NCI-H510A treated with DMSO at 0.1 percent for 48 hours (cell line): ENCODE results near the gene RNF223.
A peak's percentile ranks its signal among the peaks of the same experiment; 100 is the strongest.
"Not testable (repeated sequence)": the region's sequence is repeated elsewhere in the genome, so short reads cannot be mapped to it uniquely, and the experiment has no call there.

Experiments
- DNase-seq: peaks from one replicate; lab custom pipeline; 2025; lab: John Stamatoyannopoulos, UW

Gene RNF223

DNA sequence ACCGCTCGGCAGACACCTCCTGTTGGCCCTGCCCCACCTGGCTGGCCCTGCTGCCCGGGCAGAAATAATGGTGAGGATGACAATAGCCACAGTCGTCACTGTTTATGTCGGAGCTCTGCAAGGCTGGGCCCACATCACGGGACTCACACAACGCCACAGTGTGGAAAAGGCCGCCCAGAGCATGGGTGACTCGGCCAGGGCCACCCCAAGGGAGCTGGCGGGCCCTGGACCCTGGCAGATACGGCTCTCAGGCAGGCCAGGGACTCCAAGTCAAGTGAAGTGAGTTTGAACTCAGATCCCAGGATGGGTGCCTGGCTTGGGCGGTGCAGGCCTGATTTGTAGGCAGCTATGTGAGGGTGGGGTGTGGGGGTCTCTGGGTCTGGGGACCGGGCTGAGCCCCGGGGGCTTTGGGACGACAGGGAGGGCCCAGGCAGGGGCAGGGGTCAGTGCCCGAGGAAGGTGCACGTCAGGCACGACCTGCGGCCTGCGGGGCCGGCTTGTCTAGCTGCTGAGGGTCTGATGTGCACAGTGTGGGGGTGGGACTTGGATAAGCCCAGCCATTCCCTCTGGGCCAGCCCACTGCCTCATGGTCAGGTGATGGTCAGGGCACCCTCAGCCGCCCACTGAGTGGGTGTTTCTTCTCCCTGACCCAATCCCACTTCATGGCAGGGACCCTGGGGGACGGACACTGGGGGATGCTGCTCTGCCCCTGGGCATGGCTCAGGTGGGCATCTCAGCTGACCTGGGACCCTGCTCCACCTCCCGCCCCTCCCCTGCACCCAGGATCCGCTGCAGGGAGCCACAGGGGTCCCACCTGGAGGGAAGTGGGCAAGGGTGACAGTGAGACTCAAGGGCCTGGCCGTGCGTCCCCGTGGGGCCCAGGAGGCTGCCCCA lies 1.0 kb downstream of the RNF223 start:
- DNase-seq: no peak

- no peak for DNase-seq
These were observed 1.7 kb downstream of the RNF223 start for GRCh38 chr1:1072299-1072848.

- DNase-seq: no peak
These were observed 2.4 kb downstream of the RNF223 start for GRCh38 chr1:1071486-1072298.

DNA sequence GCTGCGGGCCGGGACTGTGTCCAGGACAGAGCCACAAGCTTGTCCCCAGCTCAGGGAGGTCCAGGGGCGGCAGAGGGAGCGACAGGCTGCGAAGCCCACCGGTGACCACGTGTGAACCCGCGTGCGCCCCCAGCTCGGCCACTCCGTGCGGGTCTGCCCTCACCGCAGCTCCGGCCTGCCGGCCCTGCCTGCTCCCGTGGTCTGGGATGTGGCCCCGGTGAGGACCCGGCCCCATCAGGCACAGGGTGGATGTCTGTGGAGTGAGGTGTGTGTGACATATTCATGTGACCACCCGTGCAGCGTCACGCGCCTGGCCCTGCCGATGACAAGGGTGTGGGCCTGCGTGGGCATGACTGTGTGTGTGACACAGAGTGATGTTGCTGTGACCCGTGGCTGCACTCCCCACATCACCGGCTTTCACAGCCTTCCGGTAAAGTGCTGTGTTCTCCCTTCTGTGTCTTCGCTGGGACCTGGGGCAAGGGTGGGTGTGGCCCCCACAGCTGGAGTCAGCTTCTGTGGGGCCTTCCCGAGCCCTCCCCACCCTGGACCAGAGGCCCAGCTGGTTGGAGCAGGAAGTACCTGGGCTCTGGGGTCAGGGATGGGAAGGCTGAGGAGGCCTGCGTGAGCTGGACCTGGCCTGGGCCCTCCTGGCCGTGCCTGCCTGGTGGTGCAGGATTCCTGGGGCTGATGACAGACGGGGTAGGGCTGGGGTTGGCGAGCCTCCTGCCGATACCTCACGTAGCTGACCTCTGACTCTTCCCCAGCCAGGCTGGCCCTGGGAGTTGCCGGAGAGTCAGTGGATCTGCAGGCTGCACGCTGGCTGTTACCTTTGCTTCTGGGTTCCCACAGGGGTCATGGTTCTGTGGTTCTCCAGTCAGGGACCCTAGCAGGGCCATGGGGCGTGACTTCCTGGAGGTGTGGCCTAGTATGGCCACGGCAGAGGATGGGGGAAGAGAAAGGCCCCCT lies 4.1 kb downstream of the RNF223 start:
- no peak for DNase-seq

- DNase-seq: peak; percentile 94
These were observed 4.9 kb downstream of the RNF223 start for GRCh38 chr1:1069056-1069710.

GRCh38 chr1:1068517-1069055 lies 5.5 kb downstream of the RNF223 start:
- DNase-seq: peak; percentile 93

GRCh38 chr1:1067860-1068516 lies 6.1 kb downstream of the RNF223 start:
- peak; percentile 84 for DNase-seq

DNA sequence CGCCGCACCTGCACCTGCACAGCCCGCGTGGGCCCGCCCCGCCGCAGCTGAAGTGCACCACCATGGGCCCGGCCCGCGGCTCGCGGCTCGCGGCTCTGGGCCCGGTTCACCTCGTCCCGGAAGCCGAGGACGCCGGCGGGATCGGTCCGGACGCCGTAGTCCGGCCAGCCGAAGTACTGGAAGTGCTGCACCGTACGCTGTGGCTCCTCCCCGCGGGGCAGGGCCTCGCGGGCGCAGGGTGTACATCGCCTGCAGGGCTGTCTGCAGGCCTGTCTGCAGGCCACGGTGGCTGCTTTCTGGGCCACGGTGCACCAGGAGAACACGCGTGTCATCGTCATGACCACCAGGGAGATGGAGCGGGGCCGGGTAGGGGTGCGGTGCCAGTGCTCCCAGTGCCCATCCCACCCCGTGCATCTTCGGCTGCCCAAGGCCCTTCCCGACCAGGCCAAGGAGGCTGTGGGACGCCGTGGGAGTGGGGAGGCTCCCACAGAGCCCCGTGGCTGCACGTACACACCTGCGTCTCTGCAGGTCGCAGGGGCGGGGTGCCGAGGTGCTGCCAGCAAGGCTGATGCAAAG lies 6.7 kb downstream of the RNF223 start:
- no peak for DNase-seq

DNA sequence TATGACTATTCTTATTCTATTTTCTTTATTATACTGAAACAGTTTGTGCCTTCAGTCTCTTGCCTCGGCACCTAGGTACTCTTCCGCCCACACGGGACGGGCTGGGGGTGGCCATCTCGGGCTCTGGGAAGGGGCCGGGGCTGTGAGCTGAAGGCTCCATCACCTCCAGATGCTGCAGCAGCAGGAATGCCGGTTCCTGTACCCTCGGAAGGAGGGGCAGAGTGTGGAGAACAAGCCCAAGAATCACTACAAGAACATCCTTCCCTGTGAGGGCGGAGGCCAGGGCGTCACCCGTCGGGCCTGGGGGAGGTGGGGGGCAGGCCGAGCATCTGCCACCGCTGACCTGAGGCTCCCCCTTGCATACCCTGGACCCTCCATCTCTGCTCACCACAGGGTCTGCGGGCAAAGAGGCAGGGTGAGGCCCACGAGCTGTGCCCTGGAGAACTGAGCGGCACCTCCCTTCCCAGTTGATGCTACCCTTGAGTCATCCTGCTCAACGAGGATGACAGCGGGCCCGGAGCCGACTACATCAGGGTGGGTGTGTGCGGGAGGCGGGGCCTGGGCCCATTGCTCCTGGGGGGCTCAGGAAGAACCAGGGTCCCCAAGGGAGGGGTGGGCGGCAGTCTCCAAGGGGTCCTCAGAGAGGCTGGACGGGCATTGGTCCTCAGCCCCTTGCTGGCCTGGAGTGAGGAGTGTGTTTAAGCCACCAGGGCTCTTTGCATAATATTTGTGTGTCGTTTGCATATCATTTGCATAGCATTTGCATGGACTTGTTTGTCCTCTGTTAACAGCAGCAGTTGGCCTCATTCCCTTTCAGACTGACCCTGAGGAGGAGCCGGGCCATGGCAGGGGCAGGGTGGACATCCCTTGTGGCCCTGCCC lies 7.5 kb downstream of the RNF223 start:
- no peak for DNase-seq

DNA sequence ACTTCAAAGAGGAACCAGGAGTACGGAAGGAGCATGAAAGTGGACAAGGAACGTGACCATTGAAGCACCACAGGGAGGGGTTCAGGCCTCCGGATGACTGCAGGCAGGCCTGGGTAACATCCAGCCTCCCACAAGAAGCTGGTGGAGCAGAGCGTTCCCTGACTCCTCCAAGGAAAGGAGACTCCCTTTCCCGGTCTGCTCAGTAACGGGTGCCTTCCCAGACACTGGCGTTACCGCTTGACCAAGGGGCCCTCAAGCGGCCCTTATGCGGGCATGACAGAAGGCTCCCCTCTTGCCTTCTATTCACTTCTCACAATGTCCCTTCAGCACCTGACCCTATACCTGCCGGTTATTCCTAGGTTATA lies 8.2 kb downstream of the RNF223 start:
- not testable (repeated sequence) for DNase-seq

DNA sequence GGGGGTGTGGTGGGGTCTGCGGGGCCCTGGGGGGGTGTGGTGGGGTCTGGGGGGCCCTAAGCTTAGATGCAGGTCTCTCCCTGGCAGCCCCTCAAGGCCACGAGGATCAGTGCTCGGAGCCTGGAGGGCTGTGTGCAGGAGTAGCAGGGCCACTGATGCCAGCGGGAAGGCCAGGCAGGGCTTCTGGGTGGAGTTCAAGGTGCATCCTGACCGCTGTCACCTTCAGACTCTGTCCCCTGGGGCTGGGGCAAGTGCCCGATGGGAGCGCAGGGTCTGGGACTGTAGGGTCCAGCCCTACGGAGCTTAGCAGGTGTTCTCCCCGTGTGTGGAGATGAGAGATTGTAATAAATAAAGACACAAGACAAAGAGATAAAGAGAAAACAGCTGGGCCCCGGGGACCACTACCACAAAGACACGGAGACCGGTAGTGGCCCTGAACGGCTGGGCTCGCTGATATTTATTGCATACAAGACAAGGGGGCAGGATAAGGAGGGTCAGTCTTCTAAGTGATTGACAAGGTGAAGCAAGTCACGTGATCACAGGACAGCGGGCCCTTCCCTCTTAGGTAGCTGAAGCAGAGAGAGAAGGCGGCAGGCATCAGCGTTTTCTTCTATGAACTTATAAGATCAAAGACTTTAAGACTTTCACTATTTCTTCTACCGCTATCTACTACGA lies 8.7 kb downstream of the RNF223 start:
- DNase-seq: no peak

DNA sequence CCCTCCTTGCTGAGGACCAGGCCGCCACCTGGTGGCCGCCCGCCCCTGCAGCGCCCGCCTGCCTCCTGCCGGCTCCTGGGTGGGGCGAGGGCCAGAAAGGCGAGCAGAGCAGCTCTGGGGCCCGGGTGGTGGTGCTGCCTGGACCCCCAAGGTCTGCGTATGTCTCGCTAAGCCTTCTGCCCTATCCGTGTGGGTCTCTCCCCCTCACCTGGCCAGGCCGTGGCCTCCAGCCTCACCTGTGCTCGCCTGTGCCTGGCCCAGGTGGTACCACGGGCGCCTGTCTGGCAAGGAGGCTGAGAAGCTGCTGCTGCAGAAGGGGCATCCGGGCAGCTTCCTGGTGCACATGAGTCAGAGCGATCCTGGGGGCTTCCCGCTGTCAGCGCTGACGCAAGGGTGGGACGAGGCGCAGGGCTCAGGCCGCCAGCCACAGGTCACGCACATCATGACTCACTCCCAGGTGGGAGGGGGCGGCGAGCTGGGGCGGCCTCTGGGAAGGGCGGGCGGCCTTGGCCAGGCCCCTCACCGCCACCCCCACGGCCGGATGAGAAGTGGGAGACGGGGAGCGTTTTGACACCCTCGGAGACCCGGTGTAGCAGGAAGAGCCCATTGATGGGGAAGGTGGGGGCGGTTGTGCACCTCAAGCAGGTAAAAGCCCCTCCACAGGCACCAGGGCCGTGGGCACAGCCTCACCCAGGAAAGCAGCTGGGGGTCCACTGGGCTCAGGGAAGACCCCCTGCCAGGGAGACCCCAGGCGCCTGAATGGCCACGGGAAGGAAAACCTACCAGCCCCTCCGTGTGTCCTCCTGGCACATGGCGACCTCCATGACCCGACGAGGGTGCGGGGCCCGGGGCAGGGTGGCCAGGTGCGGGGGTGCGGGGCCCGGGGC lies 9.9 kb downstream of the RNF223 start:
- peak; percentile 74 for DNase-seq

DNA sequence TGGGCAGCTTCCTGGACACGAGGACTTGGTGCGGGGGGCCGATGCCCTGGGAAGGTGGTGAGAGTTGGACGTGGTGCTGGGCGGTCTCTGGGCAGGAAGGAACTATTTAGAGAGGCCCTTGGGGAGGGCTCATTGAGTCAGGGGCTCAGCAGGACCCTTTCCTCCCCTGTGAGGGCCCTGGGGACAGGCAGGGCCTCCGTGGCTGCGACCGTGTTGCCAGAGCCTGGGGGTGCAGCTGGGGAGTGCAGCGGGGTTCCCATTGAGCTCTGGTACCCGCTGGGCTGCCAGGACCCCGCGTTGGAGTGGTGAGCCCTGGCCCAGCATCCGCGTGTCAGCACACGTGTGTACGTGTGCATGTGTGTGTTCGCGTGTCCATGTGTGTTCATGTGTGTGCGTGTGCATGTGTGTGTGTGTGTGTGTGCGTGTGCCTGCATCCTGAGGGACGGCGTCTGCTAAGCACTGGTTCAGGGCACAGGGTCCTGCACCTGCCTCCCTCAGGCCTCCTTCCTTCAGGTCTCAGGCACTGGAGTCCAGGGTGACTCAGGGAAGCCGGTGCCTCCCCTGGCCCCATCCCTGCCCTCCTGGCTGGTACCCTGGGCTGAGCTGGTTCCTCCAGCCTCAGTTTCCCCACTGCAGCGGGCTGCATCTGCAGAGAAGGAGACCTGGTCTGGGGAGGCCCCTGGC lies 10.7 kb downstream of the RNF223 start:
- DNase-seq: no peak

DNA sequence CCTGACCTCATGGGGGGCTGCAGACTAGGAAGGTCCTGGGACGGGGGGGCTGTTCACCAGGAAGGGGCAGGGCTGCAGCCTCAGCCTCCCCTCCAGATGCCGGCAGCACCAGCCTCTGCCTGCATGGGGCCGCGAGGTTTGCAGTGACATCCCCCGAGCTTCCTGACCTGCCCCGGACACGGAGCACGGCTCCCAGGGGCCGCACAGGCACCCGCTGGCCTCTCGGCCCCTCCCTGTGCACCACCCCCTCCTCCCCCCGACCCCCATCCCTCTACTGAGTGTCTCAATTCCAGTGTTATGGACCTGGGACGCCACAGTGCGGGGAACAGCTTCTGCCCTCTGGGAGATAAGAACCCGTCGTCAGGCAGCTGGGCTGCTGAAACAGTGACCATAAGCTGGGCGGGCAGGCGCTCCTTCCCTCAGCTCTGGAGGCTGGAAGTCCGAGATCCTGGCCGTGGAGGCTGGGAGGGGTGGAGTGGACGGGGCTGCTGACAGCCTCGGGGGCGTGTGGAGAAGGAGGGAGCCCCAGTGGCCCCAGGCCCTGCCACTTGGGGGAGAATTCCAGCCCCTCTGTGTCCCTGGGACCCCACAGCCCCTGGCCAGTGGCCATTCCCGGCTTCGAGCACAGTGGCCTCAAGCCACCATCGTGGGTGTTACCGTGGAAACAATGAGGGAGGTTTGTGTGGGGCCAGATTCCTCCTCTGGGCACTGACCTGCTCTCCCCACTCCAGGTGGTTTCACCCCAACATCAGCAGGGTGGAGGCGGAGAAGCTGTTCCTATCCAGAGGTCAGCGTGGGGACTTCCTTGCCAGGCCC lies 11.6 kb downstream of the RNF223 start:
- no peak for DNase-seq

DNA sequence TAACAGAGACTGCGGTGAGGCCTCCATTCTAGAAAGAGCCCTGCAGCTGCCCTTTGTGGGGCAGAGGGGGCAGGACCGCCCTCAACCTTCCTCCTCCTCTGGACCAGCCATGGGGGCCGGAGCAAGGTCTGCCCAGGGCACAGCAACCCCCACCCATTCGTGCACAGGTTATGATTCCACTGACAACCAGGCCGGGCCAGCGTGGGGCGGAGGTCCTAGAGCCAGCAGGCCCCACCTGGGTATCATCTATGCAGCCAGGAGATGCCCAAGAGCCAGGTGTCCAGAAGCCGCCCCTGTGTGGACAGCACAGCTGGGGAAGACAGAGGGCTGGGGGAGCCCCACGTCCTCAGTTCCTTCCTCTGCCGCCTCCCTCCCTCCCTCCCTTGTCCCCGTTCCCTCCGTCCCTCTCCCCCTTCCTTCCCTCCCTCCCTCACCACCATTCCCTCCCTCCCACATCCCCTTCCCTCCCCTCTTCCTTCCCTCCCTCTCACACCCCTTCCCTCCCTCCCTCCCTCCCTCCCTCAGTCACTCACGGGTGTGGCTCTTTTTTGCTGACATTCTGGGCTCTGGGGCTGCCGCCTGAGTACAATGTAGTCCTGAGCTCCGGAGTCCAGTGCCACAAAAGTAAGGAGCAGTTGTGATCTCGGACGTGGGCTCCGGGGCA lies 12.3 kb downstream of the RNF223 start:
- DNase-seq: no peak
